Fibroblast of upper back skin (primary cell): ENCODE measurements around the gene MAP3K10.
"Not testable (repeated sequence)": the region's sequence is repeated elsewhere in the genome, so short reads cannot be mapped to it uniquely, and the experiment has no call there.

Experiments used
- DNase-seq: peaks from one replicate; pipeline ENCODE4 v3.0.0-alpha.2; 2013

The MAP3K10 gene

DNA sequence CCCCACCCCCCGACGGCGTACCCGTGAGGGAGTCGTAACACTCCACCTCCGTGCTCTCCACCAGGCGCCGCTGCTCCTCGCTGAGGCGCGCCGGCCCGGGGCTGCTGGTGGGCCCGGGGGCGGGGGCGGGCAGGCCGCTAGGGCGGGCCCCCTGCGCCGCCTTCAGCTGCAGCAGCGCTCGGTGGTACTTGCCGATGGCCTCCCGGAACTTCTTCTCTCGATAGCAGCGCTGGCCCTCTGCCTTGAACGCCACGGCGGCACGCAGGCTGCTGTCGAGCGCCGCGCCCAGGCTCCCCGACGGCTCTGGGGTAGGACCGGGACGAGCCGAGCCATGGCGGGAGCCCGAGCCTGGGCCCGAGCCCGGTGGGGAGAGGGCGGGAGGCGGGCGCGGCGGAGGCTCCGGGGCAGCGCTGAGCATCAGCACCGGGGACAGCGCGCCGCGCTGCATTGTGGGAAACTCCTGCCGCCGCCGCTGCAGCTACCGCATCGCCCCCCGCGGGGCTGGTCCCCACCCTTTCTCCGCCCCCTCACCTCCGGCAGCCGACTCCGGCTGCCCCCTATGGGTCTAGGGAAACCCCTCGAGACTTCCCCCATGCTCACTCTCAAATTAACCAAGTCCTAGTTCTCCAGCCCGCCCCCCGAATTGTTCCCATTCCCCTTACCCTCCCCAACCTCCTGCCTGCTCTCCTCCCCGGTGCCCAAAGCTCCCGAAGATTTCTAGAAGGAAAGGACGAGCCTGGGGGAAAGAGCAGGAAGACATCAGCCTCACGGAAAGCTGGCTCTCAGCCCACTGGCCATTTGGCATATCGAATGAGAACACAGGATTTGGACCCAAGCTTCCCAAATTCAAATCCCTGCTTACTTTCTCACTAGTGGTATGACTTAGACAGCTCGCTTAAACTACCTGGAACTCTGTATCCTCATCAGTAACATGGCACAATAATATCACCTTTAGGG, 27.0 kb downstream of the MAP3K10 start, which contains the start of gene TTC9B:
TTC9B (minus strand) TSS at position 451 of the 957 bp plus-strand sequence; CDS start at position 448, 3 bp downstream.
- peak; percentile 22 for DNase-seq

DNA sequence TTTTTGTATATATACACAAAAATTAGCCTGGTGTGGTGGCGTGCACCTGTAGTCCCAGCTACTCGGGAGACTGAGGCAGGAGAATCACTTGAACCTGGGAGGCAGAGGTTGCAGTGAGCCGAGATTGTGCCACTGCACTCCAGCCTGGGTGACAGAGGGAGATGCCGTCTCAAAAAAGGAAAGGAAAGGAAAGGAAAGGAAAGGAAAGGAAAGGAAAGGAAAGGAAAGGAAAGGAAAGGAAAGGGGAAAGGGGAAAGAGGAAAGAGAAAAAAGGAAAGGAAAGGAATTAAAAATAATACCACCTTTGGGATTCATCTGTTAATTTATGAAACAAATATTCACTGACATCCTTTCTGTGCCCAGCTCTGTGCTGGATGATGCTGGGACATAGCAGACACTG, 27.8 kb downstream of the MAP3K10 start:
- DNase-seq, result not testable (repeated sequence)

DNA sequence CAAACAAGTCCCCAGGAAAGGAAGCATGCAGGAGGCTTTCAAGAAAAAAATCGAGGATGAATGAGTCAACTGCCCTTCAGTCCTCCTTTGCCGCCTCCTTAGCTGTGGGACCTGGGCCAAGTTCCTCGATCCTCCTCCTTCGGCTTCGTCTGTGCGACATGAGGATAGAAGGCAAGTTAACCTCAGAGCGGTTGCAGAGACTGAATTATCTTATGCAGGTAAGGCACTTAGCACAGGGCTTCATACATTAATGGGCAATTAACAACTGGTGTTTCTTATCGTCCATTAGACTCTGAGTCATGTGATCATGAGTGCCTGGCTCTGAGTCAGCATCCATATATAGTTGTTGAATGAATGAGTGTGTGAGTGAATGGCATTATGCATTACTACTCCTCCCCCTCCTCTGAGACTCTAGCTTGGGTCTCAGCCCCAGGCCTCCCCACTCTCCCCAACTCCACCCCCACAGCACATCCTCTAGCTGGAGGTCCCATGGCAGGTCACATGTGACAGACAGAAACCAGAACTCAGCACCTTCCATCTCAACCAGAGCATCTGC, 28.6 kb downstream of the MAP3K10 start:
- DNase-seq, result peak; percentile 60

DNA sequence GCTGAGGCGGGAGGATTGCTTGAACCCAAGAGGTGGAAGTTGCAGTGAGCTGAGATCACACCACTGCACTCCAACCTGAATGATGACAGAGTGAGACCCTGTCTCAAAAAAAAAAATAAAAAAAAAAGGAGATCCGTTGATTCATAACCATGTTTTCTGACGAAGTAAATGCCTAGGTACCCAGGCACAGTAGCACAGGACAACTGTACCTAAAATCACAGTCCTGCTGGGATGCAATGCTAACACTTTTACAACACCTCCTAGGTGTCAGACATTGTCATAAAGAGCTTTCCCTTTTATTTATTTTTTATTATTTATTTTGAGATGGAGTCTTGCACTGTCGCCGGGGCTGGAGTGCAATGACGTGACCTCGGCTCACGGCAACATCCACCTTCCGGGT, 29.4 kb downstream of the MAP3K10 start:
- DNase-seq, result no peak

DNA sequence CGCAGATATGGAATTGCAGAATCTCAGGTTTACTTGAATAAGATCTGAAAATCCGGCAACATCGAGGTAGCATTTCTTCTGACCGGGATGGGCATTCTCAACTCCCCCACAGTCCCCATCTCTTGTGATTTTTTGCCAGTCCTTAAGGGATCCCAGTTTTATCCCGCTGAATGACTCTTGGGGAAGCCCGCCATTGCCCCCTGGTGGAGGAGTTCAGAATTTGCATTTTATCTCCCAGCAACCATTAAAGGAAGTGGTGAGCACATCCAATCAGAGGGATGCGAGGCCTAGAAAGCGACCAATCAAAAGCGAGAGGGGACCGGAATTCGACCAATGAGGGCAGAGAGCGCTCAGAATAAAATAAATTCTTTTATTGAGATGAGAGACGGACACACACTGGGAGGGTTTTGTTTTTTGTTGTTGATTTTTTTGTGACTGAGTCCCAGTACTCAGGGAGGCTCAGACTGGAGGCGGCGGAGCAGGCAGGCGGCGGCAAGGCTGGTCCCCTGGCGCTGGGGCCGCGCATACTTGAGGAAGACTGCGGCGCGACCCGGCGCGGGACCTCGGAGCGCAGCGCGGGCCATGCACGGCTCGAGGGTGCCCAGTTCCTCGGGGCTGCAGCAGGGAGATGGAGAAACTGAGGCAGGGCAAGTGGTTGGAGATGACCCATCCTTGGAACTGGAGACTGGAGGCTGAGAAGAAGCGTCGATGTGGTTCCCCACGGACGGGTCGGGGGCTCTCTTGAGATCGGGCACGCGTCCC, 30.8 kb downstream of the MAP3K10 start:
- DNase-seq, result peak; percentile 88

DNA sequence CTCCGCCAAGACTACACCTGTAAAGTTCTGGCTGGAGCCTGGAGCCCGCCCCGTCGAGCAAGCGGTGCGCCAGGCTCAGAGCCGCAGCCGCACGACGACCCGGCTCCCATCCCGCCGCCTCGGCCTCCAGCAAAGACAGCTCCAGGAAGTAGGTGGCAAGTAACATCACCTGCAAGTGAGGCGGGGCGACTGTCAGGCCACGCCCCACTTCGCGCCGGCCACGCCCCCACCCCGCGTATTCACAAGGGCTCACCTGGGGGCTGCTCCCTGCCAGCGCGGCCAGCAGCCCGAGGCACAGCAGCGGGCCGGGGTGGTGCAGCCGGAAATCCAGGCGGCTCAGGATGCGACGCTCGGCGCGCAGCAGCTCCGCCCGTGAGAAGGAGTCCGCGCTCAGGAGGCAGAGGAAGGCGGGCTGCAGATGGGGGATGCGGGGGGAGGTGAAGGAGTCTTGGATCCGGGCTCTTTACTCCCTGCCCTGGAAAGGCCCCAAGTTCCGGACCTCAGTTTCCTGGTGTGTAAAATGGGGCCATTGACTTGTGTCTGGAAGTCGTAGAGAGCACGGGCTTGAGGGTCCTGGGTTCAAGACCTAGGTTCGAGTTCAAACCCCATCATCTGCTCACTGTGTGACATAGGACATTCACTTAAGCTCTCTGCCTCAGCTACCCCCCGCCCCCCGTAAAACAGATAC, 32.1 kb downstream of the MAP3K10 start:
- no peak for DNase-seq

DNA sequence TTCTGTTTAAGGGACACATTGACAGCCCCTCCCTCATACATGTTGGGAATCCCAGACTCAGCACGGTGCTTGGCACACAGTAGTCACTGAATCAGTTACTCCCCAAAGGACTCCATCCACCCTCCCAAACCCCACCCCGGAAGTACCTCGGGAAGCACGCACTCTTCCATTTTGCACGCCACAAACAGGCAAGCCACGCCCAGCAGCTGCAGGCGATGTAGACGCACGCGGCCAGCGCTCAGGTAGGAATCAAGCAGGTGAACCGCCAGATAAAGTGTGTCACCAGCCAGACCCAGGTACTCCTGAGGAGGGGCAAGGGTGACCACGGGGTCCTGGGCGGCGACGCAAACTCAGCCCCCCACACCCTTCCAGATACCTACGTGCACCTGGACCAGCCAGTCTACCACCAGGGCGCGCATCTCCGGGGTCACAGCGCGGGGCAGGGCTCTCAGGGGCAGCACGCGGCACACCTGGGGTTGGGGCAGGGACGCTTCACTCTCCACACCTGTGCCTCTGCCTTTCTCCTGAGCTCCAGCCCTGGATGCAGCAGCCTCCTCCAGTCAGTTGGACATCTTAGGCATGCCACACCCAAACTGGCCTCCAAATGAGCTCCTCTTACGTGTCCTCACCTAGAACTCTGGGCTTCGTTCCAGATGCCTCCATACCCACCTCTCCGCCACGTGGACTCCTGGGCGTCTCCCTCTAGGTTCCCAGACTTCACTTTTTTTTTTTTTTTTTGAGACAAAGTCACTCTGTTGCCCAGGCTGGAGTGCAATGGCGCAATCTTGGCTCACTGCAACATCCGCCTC, 33.3 kb downstream of the MAP3K10 start:
- no peak for DNase-seq

DNA sequence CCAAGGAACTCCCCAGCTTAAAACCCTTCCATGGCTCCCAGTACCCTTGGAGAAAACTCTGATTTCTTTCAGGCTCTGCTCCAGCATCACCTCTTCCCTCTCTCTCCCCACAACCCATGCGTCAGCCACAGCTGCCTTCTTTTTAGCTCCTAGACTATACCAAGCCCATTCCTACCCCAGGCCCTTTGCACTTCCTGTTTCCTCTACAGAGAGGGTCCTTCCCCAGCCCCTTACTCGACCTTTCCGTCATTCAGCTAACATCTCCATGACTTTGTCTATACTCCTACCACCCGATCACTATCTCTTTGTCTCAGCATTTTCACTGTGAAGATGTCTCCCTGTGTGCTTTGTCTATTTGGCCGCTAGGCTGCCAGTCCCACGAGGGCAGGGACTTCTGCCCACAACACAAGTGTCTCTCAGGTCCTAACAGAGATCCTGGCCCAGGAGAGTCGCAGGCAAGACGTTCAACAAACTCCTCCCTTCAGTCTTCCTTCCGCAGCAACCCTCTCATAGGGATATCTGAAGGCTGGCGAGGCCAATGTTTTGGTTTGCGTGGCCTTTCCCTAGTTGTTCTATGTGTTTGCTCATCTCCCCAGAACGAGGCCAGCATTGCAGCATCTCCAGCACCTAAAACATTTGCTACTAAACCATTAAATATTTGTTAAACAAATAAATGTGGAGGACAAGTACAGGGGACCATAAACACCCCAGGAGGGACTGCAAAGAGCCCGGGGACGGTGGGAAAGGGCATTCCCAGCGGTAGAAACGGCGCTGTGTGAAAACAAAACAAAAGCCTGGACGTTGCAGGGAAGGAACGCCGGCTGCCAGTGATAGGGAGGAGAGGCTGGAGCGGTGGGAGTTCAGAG, 34.4 kb downstream of the MAP3K10 start:
- no peak for DNase-seq

DNA sequence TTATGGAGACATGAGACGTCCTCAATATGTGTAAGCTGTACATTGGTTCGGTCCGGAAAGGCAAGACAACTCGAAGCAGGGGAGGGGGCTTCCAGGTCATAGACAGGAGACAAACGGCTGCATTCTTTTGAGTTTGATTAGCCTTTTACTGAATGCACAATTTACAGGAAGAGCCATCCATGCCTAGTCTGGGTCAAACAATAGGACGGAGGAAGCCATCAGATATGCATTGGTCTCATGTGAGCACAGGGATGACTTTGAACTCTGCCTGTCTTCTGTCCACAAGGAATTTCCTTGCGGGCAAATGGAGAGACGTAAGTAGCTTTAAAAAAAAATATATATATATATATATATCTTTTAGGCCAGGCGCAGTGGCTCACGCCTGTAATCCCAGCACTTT, 37.1 kb downstream of the MAP3K10 start:
- DNase-seq, result no peak

DNA sequence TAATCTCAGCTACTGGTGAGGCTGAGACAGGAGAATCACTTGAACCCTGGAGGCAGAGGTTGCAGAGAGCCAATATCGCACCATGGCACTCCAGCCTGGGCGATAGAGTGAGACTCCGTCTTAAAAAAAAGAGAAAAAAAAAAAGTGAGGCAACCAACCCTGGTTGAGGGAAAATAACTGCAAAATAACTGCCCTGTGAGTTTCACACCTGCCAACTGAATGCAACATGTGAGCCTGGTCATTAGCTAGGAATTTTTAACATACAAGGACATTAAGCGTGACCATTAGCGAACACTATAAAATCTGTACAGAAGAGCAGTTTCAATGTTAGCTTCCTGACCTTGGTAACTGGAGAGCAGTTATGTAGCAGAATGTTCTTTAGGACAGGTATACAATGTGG, 37.6 kb downstream of the MAP3K10 start:
- no peak for DNase-seq

DNA sequence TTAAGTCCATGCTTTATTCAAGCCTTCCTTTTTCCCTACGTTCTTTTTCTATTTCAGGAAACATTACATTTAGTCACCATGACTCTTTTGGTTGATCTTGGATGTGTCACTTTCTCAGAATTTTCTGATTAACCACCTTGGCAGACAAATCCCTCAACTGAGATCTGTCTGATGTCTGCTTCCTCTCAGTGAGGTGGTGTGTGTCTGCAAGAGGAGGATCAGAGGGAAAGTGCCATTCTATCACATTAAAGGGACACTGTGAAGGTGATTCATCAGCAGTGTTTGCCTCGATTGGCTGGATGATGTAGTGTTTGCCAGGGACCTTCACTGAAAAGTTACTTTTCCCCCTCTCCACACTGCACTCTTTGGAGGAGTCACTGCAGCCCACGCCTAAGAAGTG, 38.3 kb downstream of the MAP3K10 start:
- DNase-seq, result peak; percentile 32

DNA sequence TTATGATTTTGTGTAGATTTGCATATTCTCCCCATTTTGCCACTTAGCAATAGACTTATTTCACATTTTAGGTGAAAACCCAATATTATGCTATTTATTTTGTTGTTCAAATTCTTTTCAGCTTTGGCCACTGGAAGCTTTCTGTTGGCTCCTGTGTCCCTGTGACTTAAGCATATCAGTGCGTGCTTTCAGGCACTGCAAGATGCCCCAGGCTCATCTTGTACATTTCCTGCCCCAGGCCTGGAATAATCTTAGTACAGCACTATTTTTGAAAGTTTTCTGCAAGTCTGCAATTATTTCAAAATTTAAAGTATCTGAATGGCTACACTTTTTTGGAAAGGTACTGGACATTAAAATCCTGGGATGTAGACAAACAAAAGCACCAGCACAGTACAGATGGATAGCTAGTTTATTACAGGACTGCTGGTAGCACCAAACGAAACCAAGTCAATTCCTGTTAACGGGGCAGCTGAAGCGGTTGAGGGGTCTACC, 38.7 kb downstream of the MAP3K10 start:
- DNase-seq, result no peak

DNA sequence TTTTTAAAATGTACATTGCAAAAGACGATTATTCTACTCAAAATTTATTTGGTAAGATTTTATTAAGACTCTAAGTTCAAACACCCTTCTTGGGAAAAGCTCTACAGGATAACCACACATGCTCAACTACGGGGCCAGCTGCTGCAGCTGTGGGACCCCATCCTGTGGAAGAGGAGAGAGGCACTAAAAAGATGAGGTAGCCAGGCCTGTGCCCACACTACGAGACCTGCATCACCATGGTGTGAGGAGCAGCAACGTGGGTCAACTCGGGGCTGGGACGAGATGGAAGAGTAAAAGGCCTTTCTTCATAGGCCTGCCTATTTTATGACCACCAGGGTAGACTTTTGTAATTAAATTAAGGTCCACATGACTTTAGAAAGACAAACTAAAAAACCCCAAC, 39.8 kb downstream of the MAP3K10 start:
- no peak for DNase-seq

DNA sequence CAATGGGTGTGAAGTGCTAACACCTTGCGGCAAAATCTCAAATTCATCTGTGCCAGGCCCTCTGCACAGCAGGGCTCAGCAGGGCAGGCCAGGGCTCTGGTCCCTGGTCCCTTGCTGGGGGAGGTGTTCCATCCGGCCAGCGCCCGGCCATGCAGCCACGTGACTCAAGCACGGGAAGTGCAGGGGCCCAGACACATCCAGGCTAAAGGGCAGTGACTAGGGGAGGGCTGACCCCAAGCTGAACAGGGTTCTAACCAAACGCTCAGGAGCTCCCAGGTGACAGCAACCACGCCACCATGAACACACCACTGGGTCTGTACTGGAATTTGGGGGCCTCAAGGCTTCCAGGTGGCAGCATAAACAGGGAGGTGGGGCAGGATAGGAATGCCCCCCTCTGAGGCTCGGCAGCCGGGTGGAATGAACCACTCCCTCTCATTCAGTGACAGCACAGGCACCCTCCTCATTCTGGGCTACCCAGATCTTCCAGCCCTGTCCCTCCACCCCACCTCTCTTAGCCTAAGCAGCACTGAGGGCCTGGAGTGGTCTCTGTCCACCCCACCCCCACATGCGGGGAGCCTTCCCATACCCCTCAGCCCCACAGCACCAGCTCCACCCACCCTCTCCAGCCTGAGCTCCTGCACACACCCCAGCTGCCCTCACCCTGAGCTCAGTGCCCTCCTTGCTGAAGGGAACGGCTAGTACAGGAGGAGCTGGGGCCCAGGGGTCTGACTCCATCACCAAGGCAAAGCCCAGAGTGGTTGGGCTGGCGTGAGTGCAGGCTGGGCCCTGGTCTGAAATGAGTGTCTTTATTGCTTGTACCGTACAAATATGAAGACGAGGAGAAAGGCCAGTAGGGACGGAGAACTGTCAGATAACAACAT, 40.6 kb downstream of the MAP3K10 start:
- DNase-seq, result no peak

DNA sequence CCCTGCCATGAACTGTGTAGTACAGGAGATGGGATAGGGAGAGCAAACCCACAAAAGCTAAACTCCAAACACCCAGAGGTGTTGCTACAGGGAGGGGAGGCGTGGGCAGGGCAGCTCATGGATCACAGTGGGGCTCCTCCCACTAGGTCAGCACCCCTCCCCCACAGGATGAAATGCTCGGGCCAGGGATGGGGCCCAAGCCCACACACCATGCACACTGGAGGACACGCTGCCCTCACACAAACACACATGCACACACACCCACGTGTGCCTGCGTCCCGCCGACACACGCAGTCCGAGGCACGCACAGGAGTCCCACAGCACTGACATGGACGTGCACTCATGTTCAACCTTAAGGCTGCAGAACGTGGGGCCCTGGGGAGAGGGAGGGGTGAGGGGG, 41.3 kb downstream of the MAP3K10 start:
- DNase-seq, result no peak

DNA sequence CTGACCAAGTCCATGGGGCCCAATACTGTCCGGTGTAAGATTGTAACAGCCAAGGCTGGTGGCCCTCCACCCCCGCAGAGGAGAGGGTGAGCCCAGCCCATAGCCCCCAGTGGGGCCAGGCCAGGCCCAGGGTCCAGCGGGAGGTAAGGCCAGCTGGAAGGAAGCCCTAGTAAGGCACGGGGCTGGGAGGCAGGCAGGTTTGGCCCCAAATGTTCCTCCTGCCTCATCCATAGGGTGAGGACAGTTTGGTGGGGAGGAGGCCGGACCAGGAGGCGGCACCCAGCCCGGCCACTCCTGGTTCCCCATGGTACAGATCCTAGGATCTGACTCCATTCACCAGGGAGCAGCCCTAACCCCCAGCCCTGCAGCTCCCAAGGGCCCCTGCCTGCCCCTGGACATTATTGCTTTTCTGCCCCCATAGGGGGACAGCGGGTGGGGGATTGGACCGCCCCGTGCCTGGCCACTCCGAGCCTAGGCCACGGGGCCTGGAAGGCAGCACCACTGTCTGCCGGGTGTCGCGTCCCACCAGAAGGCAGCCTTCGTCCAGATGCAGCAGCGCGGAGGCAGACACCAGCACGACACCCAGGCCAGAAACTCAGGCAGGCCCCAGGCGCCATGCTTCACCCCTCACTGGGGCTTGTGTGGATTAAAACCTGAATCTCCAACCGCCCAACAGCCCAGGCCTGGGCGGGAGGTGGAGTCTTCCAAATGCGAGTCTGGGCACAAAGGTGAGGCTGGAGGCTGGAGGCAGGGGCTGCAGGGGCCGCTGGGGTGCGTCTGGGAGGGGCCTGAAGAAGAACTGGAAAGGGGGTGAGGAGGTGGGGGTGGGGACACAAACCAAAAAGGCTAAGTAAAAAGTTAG, 42.0 kb downstream of the MAP3K10 start:
- no peak for DNase-seq

DNA sequence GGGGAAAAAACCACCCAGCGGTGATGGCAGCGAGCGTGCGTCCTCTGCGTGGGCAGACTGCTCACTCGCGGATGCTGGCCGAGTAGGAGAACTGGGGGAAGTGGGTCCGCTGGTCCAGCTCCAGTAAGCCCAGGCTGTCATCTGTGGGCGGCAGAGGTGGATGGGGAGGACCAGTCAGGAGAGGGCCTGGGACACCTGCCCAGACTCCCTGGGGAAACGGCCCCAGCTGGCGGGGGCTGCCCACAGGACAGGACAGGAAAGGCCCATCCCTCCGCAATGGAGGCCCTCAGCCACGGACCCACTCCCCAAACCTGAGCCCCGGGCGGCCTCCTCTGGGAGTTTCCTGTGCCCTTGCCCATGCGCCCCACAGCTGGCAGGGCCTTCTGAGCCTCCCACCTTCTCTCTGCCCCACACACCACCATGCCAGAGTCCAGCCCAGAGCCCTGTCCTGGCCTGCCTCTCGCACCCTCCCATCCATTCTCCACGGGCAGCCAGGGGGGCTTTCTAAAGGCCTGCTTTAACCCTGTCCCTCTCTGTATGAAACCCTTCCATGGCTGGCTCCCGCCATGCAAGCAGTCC, 42.7 kb downstream of the MAP3K10 start:
- DNase-seq, result no peak
